HG03139 (cell line): ENCODE results near the gene CEP295NL.
"Not testable (repeated sequence)": the region's sequence is repeated elsewhere in the genome, so short reads cannot be mapped to it uniquely, and the experiment has no call there.

Source experiments
- ATAC-seq: cut with Tn5 transposase; IDR thresholded peaks from one replicate; pipeline ENCODE4 v1.9.1; 2021; ENCODE audit not compliant: unreplicated experiment

Gene CEP295NL

GRCh38 chr17:78929908-78930775 lies 27.1 kb upstream of the CEP295NL start:
- ATAC-seq, result no peak

- no peak for ATAC-seq
These were observed 22.9 kb upstream of the CEP295NL start for GRCh38 chr17:78925662-78926555.

- no peak for ATAC-seq
These were observed 22.2 kb upstream of the CEP295NL start, which contains the start of gene TIMP2 for GRCh38 chr17:78925234-78925633. TIMP2 (minus strand) TSS chr17:78925387; CDS start chr17:78925088, 299 bp downstream.

- ATAC-seq, result no peak
These were observed 21.6 kb upstream of the CEP295NL start for GRCh38 chr17:78924481-78925151.

DNA sequence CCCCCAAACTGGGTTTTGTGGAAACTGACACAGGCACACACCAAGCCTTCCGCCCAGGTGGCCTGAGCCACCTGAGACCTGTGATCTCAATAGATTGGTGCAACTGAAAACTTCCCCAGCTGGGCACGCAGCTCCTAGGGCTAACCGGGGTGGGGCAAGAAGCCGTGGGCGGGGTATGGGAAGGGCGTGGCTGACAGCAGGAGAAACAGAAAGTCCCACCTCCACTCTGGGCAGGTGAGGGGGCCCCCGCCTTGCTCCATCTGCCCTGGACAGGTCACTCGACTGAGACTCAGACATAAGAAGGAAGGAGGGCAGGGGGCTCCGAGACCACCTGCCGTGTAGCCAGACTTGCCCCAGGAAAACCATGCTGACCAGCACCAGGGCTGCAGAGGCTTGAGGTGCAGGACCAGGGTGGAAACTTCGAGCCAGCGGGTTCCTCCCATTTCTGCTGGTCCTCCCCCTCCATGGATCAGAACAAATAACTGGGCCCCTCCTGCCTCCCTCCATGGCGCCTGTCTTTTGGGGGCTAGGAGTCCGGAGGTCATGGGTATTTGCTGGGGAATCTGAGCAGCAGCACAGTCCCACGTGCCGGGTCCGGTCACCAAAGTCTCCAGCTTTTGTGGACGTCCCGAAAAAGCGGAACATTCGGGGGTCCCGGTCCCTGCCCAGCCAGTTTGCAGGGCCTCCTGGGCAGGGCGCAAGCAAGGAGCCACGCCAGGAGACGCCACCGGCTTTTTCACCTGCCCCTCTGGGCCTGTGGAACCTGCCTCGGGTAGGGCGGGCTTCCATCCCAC lies 20.9 kb upstream of the CEP295NL start:
- no peak for ATAC-seq

- ATAC-seq, result no peak
These were observed 20.0 kb upstream of the CEP295NL start for GRCh38 chr17:78922816-78923498.

DNA sequence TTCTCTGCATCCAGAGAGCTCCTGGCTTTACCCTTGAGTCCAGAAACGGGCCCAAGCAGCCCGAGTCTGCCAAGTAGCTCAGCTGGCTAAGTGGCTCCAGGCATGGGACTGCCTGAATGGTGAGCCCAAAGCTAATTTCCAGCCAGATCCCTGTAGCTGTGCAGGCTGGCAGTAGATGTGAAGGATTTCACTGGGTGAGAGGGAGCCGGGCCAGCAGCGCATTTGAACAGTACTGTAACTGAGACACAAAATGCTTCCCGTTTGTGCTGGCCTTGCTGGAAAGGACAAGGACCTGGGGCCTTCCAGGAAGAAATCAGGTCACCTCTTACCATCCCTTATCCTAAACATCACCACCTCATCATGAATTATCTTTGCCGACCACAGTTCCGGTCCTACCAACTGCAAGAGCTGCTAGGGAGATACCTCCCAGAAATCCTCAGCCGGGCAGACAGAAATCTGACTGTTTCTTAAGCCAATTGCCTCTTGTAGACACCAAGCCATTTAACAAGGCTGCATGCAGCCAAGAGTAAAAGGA lies 18.5 kb upstream of the CEP295NL start:
- ATAC-seq, result no peak

DNA sequence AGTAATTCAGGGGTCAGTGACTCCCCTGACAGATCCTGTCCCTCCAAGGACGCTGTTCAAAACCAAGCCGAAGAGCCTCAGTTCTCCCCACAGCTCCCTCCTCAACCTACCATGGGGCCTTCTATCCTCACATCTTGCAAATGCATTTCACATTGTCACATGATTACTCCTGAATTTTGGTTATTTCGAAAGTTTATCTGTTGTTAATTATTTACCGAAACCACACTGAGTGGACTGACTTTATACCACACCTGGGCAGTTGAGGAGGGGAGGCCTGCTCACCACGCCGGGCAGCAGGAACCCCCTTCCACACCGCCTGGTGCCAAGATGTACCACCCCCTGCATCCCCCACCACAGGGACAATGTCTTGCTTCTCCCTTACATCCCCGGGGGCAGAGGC lies 17.5 kb upstream of the CEP295NL start:
- no peak for ATAC-seq

DNA sequence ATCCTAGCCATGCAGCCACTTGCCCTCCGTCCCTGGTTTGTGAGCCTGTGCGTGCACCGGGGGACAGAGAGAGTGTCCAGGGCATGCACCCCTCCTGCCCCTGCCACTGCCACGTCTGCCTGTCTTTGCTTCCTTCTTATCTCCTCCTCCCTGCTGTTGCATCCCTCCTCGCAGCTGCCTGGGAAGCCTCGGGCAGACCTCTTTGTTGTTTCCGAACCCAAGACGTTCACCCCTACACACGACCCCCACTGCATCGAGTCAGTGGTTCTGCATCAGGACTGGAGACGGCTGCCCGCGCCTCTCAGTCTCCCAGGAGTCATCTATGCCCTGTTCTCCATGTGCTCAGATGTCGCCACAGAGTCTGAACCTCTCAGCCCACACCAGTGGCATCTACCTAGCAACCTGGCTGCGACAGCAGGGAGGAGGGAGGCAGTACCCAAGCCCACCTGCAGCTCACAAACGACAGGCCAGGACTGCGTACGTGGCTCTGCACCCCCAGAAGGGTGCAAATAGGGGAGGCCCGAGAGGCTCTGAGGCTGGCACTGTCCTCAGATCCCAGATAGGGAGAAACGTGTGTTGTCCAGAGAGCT lies 17.0 kb upstream of the CEP295NL start:
- ATAC-seq, result no peak

DNA sequence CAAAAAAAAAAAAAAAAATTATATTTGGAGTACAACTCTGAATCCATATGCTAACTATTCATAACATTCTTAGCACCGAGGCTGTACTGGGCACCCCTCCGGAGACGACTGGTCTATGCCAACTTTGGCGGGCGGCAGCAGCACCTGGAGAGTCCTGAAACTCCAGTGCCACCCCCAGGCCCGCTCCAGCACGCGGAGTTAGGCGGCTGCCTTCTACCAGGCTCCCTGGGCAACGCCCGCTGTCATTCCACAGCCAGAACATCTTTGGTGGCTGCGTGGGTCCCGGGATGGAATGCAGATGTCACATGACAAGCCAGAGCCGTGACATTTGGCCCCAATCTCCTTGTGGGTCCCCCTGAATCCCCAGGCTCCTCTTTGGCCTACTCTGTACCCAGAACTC lies 16.0 kb upstream of the CEP295NL start:
- no peak for ATAC-seq

DNA sequence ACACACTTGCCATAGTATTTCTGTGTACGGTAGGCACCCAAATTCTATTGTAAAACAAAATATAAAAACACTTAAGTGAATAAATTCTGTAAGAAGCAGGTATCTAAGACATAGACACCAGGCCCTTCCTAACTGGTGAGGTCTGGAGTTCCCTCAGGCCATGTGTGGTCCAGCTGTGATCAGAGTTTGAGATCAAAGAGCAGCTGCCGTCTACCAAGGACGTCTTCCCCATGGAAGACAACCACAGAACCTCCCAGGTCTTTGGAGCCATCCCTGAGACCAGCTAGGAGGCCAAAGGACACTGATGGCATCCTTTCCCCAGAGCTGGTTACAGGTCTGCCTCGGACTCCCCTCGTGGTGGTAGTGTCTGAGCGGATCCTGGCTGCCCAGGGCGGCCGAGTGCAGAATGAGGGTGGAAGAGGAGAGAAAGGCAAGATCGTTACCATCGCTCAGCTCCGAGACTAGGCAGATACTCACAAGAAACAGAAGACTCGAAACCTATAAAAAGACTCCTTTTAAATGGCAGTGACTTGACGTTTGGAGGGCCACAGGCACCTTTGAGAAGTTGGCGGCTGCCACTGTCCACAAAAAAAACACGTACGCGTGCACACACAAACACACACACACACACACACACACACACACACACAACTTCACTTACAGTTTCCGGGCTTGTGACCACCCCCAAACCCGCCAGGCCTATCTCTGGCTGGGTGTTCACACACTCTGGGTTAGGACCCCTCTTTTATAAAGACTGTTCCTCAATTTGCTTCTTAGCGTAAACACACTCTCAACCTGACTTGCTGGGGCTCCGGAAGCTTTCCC lies 14.7 kb upstream of the CEP295NL start:
- ATAC-seq, result no peak

GRCh38 chr17:78915872-78916632 lies 13.1 kb upstream of the CEP295NL start:
- ATAC-seq, result no peak

GRCh38 chr17:78913115-78913514 lies 10.1 kb upstream of the CEP295NL start:
- no peak for ATAC-seq

DNA sequence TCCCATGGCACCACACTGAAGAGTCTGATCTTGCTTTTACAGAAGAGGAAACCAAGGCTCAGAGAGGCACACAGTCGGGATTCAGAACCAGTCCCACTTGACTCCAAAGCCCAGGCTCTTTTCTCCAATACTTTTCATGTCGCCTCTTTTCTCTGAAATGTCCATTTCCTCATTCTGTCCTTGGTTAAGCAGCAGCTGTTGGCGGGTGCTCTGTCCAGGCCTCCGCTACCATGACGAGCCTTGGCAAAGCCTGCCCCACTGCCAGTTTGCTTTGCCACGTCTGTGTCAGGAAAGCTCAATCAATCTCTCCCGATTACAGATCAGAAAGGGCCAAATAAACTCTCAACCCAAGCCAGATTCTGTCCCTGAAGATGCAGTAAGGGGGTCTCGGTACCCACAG lies 9.1 kb upstream of the CEP295NL start:
- ATAC-seq, result no peak

- ATAC-seq, result not testable (repeated sequence)
These were observed 8.5 kb upstream of the CEP295NL start for GRCh38 chr17:78911543-78911942.

GRCh38 chr17:78910497-78911284 lies 7.7 kb upstream of the CEP295NL start:
- ATAC-seq, result no peak

- ATAC-seq, result no peak
These were observed 5.4 kb upstream of the CEP295NL start for GRCh38 chr17:78908426-78908825.
